Mesenchymal stem cell (in vitro differentiated cells and primary cell): Measurements from ENCODE around the gene WBP2.
A peak's percentile ranks its signal among the peaks of the same experiment; 100 is the strongest.
"Not testable (repeated sequence)": the region's sequence is repeated elsewhere in the genome, so short reads cannot be mapped to it uniquely, and the experiment has no call there.

Experiments used
- DNase-seq: peaks from one replicate; pipeline ENCODE4 v3.0.0-alpha.2; 2013
- H2AFZ ChIP-seq: one replicate; pipeline ENCODE4 v1.6.1; 2013; ENCODE audit warnings: low read depth, mild to moderate bottlenecking, control low read depth, inconsistent platforms, low read length, moderate library complexity
- H2AK5ac ChIP-seq: 2 replicates; pipeline ENCODE4 v1.6.1; 2013; ENCODE audit warnings: low read length, moderate library complexity, mild to moderate bottlenecking, inconsistent platforms; ENCODE audit not compliant: severe bottlenecking
- H2BK120ac ChIP-seq: one replicate; pipeline ENCODE4 v1.6.1; 2013; ENCODE audit warnings: low read depth, mild to moderate bottlenecking, inconsistent platforms, low read length, moderate library complexity
- H2BK12ac ChIP-seq, 2 experiments: one replicate each; pipeline ENCODE4 v1.6.1; 2013; ENCODE audit warnings: inconsistent platforms in 2 of 2, low read length in 2 of 2, mild to moderate bottlenecking in 2 of 2, moderate library complexity in 2 of 2, control low read depth in 1 of 2
- H2BK15ac ChIP-seq: one replicate; pipeline ENCODE4 v1.6.1; 2013; ENCODE audit warnings: mild to moderate bottlenecking, low read depth, inconsistent platforms; ENCODE audit not compliant: poor library complexity, severe bottlenecking
- H2BK5ac ChIP-seq: 2 replicates; pipeline ENCODE4 v1.6.1; 2013; ENCODE audit warnings: low read depth, mild to moderate bottlenecking, low read length, control low read depth, inconsistent platforms; ENCODE audit not compliant: poor library complexity, severe bottlenecking
- H3K14ac ChIP-seq, 2 experiments: one replicate each; pipeline ENCODE4 v1.6.1; 2013; ENCODE audit warnings: inconsistent platforms in 2 of 2, low read length in 2 of 2, control low read depth in 1 of 2, mild to moderate bottlenecking in 1 of 2, moderate library complexity in 1 of 2
- H3K18ac ChIP-seq, 2 experiments: one replicate each; pipeline ENCODE4 v1.6.1; 2013; ENCODE audit warnings: inconsistent platforms in 2 of 2, low read length in 2 of 2, control low read depth in 1 of 2, low read depth in 1 of 2, mild to moderate bottlenecking in 1 of 2
- H3K23ac ChIP-seq, 2 experiments: one replicate each; pipeline ENCODE4 v1.6.1; 2013; ENCODE audit warnings: inconsistent platforms in 2 of 2, low read length in 2 of 2, mild to moderate bottlenecking in 2 of 2, moderate library complexity in 2 of 2, control low read depth in 1 of 2
- H3K27ac ChIP-seq: 2 replicates; pipeline ENCODE4 v1.5.1; 2013; ENCODE audit warnings: mild to moderate bottlenecking, moderate library complexity, low read length, control low read depth, inconsistent platforms; ENCODE audit not compliant: poor library complexity, severe bottlenecking
- H3K27me3 ChIP-seq, 2 experiments: 2 replicates each; pipeline versions ENCODE4 v1.6.1 to v1.7.0; 2013; ENCODE audit warnings: low read length in 2 of 2, mild to moderate bottlenecking in 2 of 2, moderate library complexity in 2 of 2, control low read depth in 1 of 2, inconsistent platforms in 1 of 2; ENCODE audit not compliant: control insufficient read depth in 1 of 2, insufficient read depth in 1 of 2
- H3K36me3 ChIP-seq, 2 experiments: 2 replicates each; pipeline versions ENCODE4 v1.6.1 to v1.7.0; 2013; ENCODE audit warnings: low read length in 2 of 2, control low read depth in 1 of 2, inconsistent platforms in 1 of 2, low read depth in 1 of 2, mild to moderate bottlenecking in 1 of 2; ENCODE audit not compliant: insufficient read depth in 2 of 2, control insufficient read depth in 1 of 2
- H3K4ac ChIP-seq, 2 experiments: one replicate each; pipeline ENCODE4 v1.6.1; 2013; ENCODE audit warnings: inconsistent platforms in 2 of 2, low read length in 2 of 2, mild to moderate bottlenecking in 2 of 2, moderate library complexity in 2 of 2, control low read depth in 1 of 2, low read depth in 1 of 2
- H3K4me1 ChIP-seq: 2 replicates; pipeline ENCODE4 v1.6.1; 2013; ENCODE audit warnings: low read depth, low read length, control low read depth; ENCODE audit not compliant: control insufficient read depth, insufficient read depth
- H3K4me2 ChIP-seq: 2 replicates; pipeline ENCODE4 v1.6.1; 2013; ENCODE audit warnings: low read length, mild to moderate bottlenecking, inconsistent platforms; ENCODE audit not compliant: poor library complexity, severe bottlenecking
- H3K4me3 ChIP-seq, 2 experiments: 2 replicates each; pipeline versions ENCODE4 v1.5.1 to v1.7.0; 2013; ENCODE audit warnings: low read length in 2 of 2, mild to moderate bottlenecking in 2 of 2, control low read depth in 1 of 2, low read depth in 1 of 2; ENCODE audit not compliant: insufficient read depth in 1 of 2
- H3K79me1 ChIP-seq: replicated peaks from 2 replicates; pipeline ENCODE4 v1.6.1; 2013; ENCODE audit warnings: mild to moderate bottlenecking, control low read depth, low read length, inconsistent platforms; ENCODE audit not compliant: poor library complexity, severe bottlenecking
- H3K9ac ChIP-seq: 2 replicates; pipeline ENCODE4 v1.7.0; 2013; ENCODE audit warnings: mild to moderate bottlenecking, low read length, moderate library complexity
- H3K9me3 ChIP-seq: 2 replicates; pipeline ENCODE4 v1.7.0; 2013; ENCODE audit warnings: mild to moderate bottlenecking, low read length; ENCODE audit not compliant: control insufficient read depth
- H4K8ac ChIP-seq: one replicate; pipeline ENCODE4 v1.6.1; 2013; ENCODE audit warnings: inconsistent platforms, mild to moderate bottlenecking, low read length, moderate library complexity
- H4K91ac ChIP-seq: one replicate; pipeline ENCODE4 v1.6.1; 2013; ENCODE audit warnings: mild to moderate bottlenecking, low read length, inconsistent platforms
- WGBS: methylation state at CpG from one replicate; pipeline ENCODE4 v1.1.7; 2013; ENCODE audit warnings: mixed read lengths; 5-methylcytosine and 5-hydroxymethylcytosine counted together

Gene WBP2

GRCh38 chr17:75870228-75870627 is 15.1 kb upstream of the WBP2 start:
- H3K14ac ChIP-seq, H2BK120ac ChIP-seq, H3K23ac ChIP-seq, H3K79me1 ChIP-seq, H3K27ac ChIP-seq, H2AFZ ChIP-seq, H3K4me2 ChIP-seq, H2AK5ac ChIP-seq, H3K9me3 ChIP-seq, H3K27me3 ChIP-seq, DNase-seq, H2BK5ac ChIP-seq: not testable (repeated sequence)
- Histone ChIP-seq H3K4ac (peak overlapping the region in 1 of 2 experiments; percentile 86), H4K8ac (peak overlapping the region; percentile 84), H3K4me3 (peak overlapping the region in 1 of 2 experiments; percentile 68), H3K36me3 (peaks cover 12 to 18% of the 10 kb centered on the region in 2 experiments), H3K9ac (peak overlapping the region; percentile 88), H3K18ac (peak overlapping the region; percentile 93 to 94), H2BK12ac (peak overlapping the region; percentile 64 to 92), H3K4me1 (peaks cover 18% of the 10 kb centered on the region), H2BK15ac (peak overlapping the region; percentile 93), H4K91ac (peak overlapping the region; percentile 66)
- WGBS: 98% methylated on average over 8 of the region's 10 CpGs

DNA sequence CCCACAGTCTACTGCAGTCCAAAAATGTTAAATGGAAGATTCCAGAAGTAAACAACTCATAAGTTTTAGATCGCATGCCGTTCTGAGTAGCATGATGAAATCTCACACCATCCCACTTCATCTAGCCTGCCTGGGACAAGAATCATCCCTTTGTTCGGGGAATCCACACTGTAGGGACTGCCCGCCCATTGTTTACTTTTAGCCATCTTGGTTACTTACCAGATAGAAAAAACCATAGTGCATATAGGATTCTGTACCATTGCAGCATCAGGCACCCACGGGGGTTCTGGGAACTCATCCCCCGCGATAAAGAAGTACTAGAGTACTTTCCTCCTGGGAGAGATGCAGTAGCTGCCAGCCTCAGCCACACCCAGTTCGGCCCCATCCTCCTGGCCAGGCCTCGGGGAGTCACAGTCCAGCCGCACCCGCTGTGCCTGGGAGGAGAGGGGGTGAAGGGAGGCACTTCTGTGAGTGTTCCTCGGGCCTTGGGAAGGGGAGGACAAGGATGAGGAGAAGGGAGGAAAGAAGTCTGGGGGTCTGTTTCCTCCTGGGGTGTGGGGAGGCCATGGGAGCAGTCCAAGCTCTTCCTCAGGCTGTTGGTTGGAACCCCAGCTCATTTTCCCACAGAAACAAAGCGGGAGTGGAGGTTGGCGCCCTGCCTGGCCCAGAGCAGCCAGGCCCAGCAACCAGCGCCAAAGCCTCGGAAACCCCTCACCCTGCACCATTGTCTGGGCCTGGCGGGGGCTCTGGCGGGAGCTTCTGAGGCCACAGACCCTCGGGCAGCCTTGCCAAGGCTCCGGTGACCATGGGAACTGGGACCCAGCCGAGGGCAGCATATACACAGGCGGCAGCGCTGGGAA is 14.4 kb upstream of the WBP2 start:
- H2AK5ac ChIP-seq: peak overlapping the region; percentile 8
- peak overlapping the region; percentile 42 to 99 for H3K4ac ChIP-seq
- H3K9me3 ChIP-seq: no peaks in the 10 kb centered on the region
- H3K4me1 ChIP-seq: peaks cover 17% of the 10 kb centered on the region
- H4K8ac ChIP-seq: peak overlapping the region; percentile 93
- H3K18ac ChIP-seq: peak overlapping the region; percentile 93 to 94
- no peak overlapping the region for H2AFZ ChIP-seq
- peak overlapping the region in 1 of 2 experiments; percentile 68 for H3K4me3 ChIP-seq
- no peak overlapping the region for H3K23ac ChIP-seq
- WGBS: 76% methylated on average over 23 of the region's 23 CpGs
- peak overlapping the region; percentile 88 for H3K9ac ChIP-seq
- peak; percentile 92 for DNase-seq
- no peak overlapping the region for H3K4me2 ChIP-seq
- H3K14ac ChIP-seq: peak overlapping the region in 1 of 2 experiments; percentile 37
- no peak overlapping the region for H3K27ac ChIP-seq
- H4K91ac ChIP-seq: peak overlapping the region; percentile 95
- no peaks in the 10 kb centered on the region for H3K27me3 ChIP-seq
- H2BK12ac ChIP-seq: peak overlapping the region; percentile 87 to 92
- peak overlapping the region; percentile 98 for H2BK120ac ChIP-seq
- no peak overlapping the region for H2BK5ac ChIP-seq
- H3K79me1 ChIP-seq: peaks cover 5% of the 10 kb centered on the region
- peak overlapping the region; percentile 78 for H2BK15ac ChIP-seq
- H3K36me3 ChIP-seq: peaks cover 5 to 11% of the 10 kb centered on the region in 2 experiments

GRCh38 chr17:75868730-75869281 is 13.7 kb upstream of the WBP2 start:
- not testable (repeated sequence) for H3K23ac ChIP-seq, H3K14ac ChIP-seq, H2BK15ac ChIP-seq, H2AFZ ChIP-seq, H3K27me3 ChIP-seq, H2AK5ac ChIP-seq, H3K4me2 ChIP-seq, H3K79me1 ChIP-seq, H3K27ac ChIP-seq, H3K36me3 ChIP-seq, DNase-seq, H2BK5ac ChIP-seq, H3K9me3 ChIP-seq
- 96% methylated on average over 12 of the region's 12 CpGs for WGBS
- peak overlapping the region; percentile 88 for H3K9ac ChIP-seq
- peak overlapping the region in 1 of 2 experiments; percentile 87 for H2BK12ac ChIP-seq
- peak overlapping the region in 1 of 2 experiments; percentile 11 for H3K4ac ChIP-seq
- H2BK120ac ChIP-seq: peak overlapping the region; percentile 98
- peaks cover 21% of the 10 kb centered on the region for H3K4me1 ChIP-seq
- H3K18ac ChIP-seq: peak overlapping the region in 1 of 2 experiments; percentile 37
- H4K91ac ChIP-seq: peak overlapping the region; percentile 18
- H3K4me3 ChIP-seq: peak overlapping the region in 1 of 2 experiments; percentile 68
- peak overlapping the region; percentile 66 for H4K8ac ChIP-seq
